ENCODE data around the gene EN1. TPM values are rescaled to one million over a fixed set of nuclear protein-coding genes. Genes with fewer than 3 reads are reported as not detected.
A peak's percentile ranks its signal among the peaks of the same experiment; 100 is the strongest.

The EN1 gene
- total and polyA plus RNA-seq, 2 of the 13 experiments (the other 11 are each of a cell fraction or from before 2014, with no cell fraction given) = not detected

DNA sequence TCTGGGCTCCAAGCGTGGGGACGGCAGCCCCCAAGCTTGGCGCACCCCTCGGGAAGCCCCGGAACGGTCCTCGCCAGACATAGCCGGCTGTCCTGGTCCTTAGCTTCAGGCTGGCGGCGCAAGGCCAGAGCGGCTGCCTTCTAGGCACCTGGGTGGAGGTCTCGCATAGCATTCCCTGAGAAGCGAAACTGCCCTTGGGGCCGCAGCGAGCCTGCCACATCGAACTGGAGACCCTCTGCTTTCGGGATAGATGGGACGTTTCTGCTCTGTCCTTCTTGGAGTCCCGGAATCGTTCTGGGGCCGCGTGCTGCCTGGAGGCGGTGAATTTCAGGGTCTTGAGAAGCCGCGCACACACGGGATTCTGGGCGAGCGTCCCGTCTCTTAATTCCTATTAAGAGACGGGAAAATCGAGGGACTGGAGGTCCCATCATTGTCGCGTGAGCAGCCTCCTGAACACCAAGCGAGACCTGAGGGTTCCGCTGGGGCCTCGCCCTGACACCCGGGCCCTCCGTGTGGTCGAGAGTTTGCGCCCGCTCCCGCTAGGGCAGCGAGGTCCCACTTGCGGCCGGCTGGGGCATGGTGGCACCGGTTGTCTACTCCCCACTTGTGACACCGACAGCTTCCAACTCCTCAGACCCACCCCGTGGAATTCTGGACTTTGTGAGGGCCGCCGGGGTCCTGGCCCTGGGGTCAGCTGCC lies 9.7 kb upstream of the EN1 start:
- CTCF ChIA-PET (ENCODE audit: low intra/inter-chr PET ratio, low total read pairs) = interaction anchor here (1.9 kb wide), 1 partner anchor 486 kb away, joined by 5 read pairs; no protein-coding TSS in a partner anchor
- FAIRE-seq = no peak
- Histone ChIP-seq H3K4me3 (replicated peaks in 1 of 3; ENCODE audit: insufficient read depth in 1 of 3, low read depth in 2 of 3, low read length in 3 of 3) (no peak overlapping the region), H3K36me3 (replicated peaks in 1 of 2; ENCODE audit: control insufficient read depth in 1 of 2, insufficient read depth in 2 of 2, low read length in 2 of 2) (no peaks in the 10 kb centered on the region), H3K9me3 (ENCODE audit: low read length) (no peaks in the 10 kb centered on the region), H3K79me2 (ENCODE audit: insufficient read depth, low read length) (no peaks in the 10 kb centered on the region), H4K20me1 (ENCODE audit: insufficient read depth, low read length) (no peaks in the 10 kb centered on the region), H3K27me3 (ENCODE audit: control insufficient read depth in 1 of 2, insufficient read depth in 2 of 2, low read length in 2 of 2) (peaks cover 26 to 88% of the 10 kb centered on the region in 2 experiments), H3K9ac (ENCODE audit: insufficient read depth, low read depth, low read length) (no peak overlapping the region), H3K4me2 (ENCODE audit: low read depth, low read length) (no peak overlapping the region), H3K4me1 (ENCODE audit: insufficient read depth, low read length) (no peaks in the 10 kb centered on the region), H3K27ac (ENCODE audit: extremely low read length, insufficient read depth, low read length) (no peak overlapping the region), H2AFZ (ENCODE audit: low read length) (no peak overlapping the region)
- intact Hi-C loops (cut with micrococcal nuclease; ENCODE audit: unreplicated experiment) = no loop called here
- POLR2A ChIA-PET = no interaction called here
- no peak for DNase-seq (ENCODE audit: low spot score)
- no peak for ATAC-seq
- peak; percentile 65 for TF ChIP-seq RNF2 (conservative IDR thresholded peaks at IDR 0.05; ENCODE audit: low read depth)
- TF ChIP-seq, protein P1, sequence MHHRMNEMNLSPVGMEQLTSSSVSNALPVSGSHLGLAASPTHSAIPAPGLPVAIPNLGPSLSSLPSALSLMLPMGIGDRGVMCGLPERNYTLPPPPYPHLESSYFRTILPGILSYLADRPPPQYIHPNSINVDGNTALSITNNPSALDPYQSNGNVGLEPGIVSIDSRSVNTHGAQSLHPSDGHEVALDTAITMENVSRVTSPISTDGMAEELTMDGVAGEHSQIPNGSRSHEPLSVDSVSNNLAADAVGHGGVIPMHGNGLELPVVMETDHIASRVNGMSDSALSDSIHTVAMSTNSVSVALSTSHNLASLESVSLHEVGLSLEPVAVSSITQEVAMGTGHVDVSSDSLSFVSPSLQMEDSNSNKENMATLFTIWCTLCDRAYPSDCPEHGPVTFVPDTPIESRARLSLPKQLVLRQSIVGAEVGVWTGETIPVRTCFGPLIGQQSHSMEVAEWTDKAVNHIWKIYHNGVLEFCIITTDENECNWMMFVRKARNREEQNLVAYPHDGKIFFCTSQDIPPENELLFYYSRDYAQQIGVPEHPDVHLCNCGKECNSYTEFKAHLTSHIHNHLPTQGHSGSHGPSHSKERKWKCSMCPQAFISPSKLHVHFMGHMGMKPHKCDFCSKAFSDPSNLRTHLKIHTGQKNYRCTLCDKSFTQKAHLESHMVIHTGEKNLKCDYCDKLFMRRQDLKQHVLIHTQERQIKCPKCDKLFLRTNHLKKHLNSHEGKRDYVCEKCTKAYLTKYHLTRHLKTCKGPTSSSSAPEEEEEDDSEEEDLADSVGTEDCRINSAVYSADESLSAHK (CRISPR knock-in tag; IDR thresholded peaks at IDR 0.05; ENCODE audit: borderline replicate concordance) = no peak
- in situ Hi-C loops (cut with HindIII; ENCODE audit: extremely low pct_ligation_motif_present, low pct_unique_long_range_greater_than_20kb) = loop anchor here (5.0 to 10.0 kb wide), 2 partner anchors 485 to 812 kb away; no protein-coding TSS in a partner anchor
- 39% methylated on average over 17 of the region's 50 CpGs for WGBS (ENCODE audit: low lambda C conversion rate)
- no TSS peak for BruUV-seq (replicated peaks)

DNA sequence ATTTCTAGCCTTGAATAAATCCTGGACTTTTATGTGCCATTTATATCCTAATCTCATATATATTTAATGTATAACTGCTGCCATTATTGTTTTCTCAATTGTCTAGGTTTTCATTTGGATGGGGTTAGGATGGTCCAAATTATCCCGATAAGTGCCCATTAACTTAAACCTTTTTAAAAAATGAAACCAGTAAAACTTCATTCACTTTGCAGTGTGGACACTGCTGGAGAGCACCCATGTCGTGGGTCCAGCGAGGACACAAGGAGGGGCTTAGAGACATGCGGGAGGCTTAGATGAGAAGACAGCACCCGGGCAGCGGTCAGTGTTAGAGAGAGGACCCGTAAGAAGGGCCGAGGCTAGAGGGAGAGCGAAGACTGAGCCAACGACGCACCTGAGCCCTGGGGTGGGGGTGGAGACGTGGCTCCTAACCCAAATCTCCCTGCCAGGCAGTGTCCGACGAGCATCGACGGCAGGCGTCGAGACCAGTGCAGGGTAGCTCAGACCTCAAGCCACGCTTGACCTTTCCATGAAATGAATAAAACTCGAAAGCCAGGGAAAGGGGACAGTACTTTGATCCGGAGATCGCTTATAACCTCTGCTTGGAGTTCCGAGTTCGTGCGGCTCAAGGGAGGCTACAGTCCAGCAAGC lies 9.0 kb upstream of the EN1 start:
- Histone ChIP-seq H3K79me2 (ENCODE audit: insufficient read depth, low read length) (no peaks in the 10 kb centered on the region), H3K4me2 (ENCODE audit: low read depth, low read length) (no peak overlapping the region; the same call in 1 of the 2 replicates), H4K20me1 (ENCODE audit: insufficient read depth, low read length) (no peaks in the 10 kb centered on the region), H3K27ac (ENCODE audit: extremely low read length, insufficient read depth, low read length) (no peak overlapping the region), H3K4me3 (replicated peaks in 1 of 3; ENCODE audit: insufficient read depth in 1 of 3, low read depth in 2 of 3, low read length in 3 of 3) (no peak overlapping the region), H3K9ac (ENCODE audit: insufficient read depth, low read depth, low read length) (no peak overlapping the region), H3K27me3 (ENCODE audit: control insufficient read depth in 1 of 2, insufficient read depth in 2 of 2, low read length in 2 of 2) (peaks cover 27 to 94% of the 10 kb centered on the region in 2 experiments), H3K4me1 (ENCODE audit: insufficient read depth, low read length) (no peaks in the 10 kb centered on the region), H3K9me3 (ENCODE audit: low read length) (no peaks in the 10 kb centered on the region), H2AFZ (ENCODE audit: low read length) (no peak overlapping the region), H3K36me3 (replicated peaks in 1 of 2; ENCODE audit: control insufficient read depth in 1 of 2, insufficient read depth in 2 of 2, low read length in 2 of 2) (no peaks in the 10 kb centered on the region)
- no peak for FAIRE-seq
- TF ChIP-seq KMT2B (CRISPR knock-in tag; IDR thresholded peaks at IDR 0.05) = no peak
- intact Hi-C loops (cut with micrococcal nuclease; ENCODE audit: unreplicated experiment) (no loop called here), in situ Hi-C loops (cut with HindIII; ENCODE audit: extremely low pct_ligation_motif_present, low pct_unique_long_range_greater_than_20kb) (loop anchor here (5.0 to 10.0 kb wide), 2 partner anchors 484 to 812 kb away; no protein-coding TSS in a partner anchor)
- no peak for DNase-seq (ENCODE audit: low spot score)
- ATAC-seq = no peak
- CTCF ChIA-PET (ENCODE audit: low intra/inter-chr PET ratio, low total read pairs) = interaction anchor here (1.2 to 1.9 kb wide), 4 partner anchors 365 to 634 kb away, joined by 3 to 20 read pairs (median 12); no protein-coding TSS in a partner anchor
- BruUV-seq (replicated peaks) = no TSS peak
- POLR2A ChIA-PET = no interaction called here
- 19% methylated on average over 22 of the region's 25 CpGs for WGBS (ENCODE audit: low lambda C conversion rate)
